PC-3 (cell line): Measurements from ENCODE around the gene TOB2. TPM values are rescaled to one million over a fixed set of nuclear protein-coding genes. Genes with fewer than 3 reads are reported as not detected.

Experiments used
- ATAC-seq: fragments of 200-7000 bp; cut with Tn5 transposase; 2 replicates; pipeline ENCODE4 v1.9.1; 2020; ENCODE audit warnings: mild to moderate bottlenecking, moderate library complexity
- Bru-seq: library from RNA; stranded (reverse); fragments of 400-500 nt; gene quantifications from one replicate; lab custom pipeline; 2021; lab: Mats Ljungman, UMichigan
- BruChase-seq, 2 experiments: library from RNA; stranded (reverse); fragments of 400-500 nt; gene quantifications; one replicate each; lab custom pipeline; 2021; lab: Mats Ljungman, UMichigan
- BruUV-seq: library from RNA; stranded (reverse); fragments of 400-500 nt; replicated peaks from 2 replicates; lab custom pipeline; 2021; lab: Mats Ljungman, UMichigan
- CTCF ChIA-PET: fragments of 300-600 bp; sonication (Branson Sonifier 250); formaldehyde crosslinking; loops from one replicate; lab custom pipeline; 2022; ENCODE audit warnings: antibody characterized with exemption; lab: Charles Lee
- POLR2A ChIA-PET: fragments of 300-600 bp; sonication (Branson Sonifier 250); formaldehyde crosslinking; loops from one replicate; lab custom pipeline; 2022; ENCODE audit warnings: antibody characterized with exemption; ENCODE audit not compliant: unreplicated experiment; lab: Charles Lee
- DNase-seq: peaks from one replicate; pipeline ENCODE4 v3.0.0-alpha.2; 2015
- H2AFZ ChIP-seq: fragments of 300-600 bp; sonication (generic); 2 replicates; pipeline ENCODE4 v1.6.0; 2016; ENCODE audit warnings: antibody characterized with exemption, low read length
- H3F3A ChIP-seq: fragments of 300-600 bp; sonication (generic); one replicate; pipeline ENCODE4 v1.6.0; 2017; ENCODE audit warnings: antibody characterized with exemption, low read length, control low read depth, mild to moderate bottlenecking; ENCODE audit not compliant: unreplicated experiment
- H3K27ac ChIP-seq: fragments of 300-600 bp; sonication (generic); 2 replicates; pipeline ENCODE4 v1.5.1; 2016; ENCODE audit warnings: mild to moderate bottlenecking, low read length
- H3K27me3 ChIP-seq: fragments of 300-600 bp; sonication (generic); 2 replicates; pipeline ENCODE4 v1.6.1; 2016; ENCODE audit warnings: low read length, mixed read lengths
- H3K36me3 ChIP-seq: fragments of 300-600 bp; sonication (generic); 2 replicates; pipeline ENCODE4 v1.6.1; 2016; ENCODE audit warnings: low read depth, mixed run types, low read length, mixed read lengths
- H3K4me1 ChIP-seq: fragments of 300-600 bp; sonication (generic); 2 replicates; pipeline ENCODE4 v1.5.1; 2016; ENCODE audit warnings: low read length; ENCODE audit not compliant: insufficient read depth
- H3K4me2 ChIP-seq: fragments of 300-600 bp; sonication (generic); 2 replicates; pipeline ENCODE4 v1.6.0; 2016; ENCODE audit warnings: low read length
- H3K4me3 ChIP-seq: fragments of 300-600 bp; sonication (generic); 2 replicates; pipeline ENCODE4 v1.5.1; 2016; ENCODE audit warnings: mild to moderate bottlenecking, low read length, mixed read lengths
- H3K79me2 ChIP-seq: fragments of 300-600 bp; sonication (generic); 2 replicates; pipeline ENCODE4 v1.6.1; 2017; ENCODE audit warnings: low read length, mixed read lengths
- H3K9ac ChIP-seq: fragments of 300-600 bp; sonication (generic); 2 replicates; pipeline ENCODE4 v1.6.0; 2016; ENCODE audit warnings: mild to moderate bottlenecking, low read length
- H3K9me2 ChIP-seq: fragments of 300-600 bp; sonication (generic); replicated peaks from 2 replicates; pipeline ENCODE4 v1.6.1; 2016; ENCODE audit warnings: mixed run types, low read length, mixed read lengths
- H3K9me3 ChIP-seq: fragments of 300-600 bp; sonication (generic); 2 replicates; pipeline ENCODE4 v1.6.1; 2016; ENCODE audit warnings: low read length, mixed read lengths
- H4K20me1 ChIP-seq: fragments of 300-600 bp; sonication (generic); 2 replicates; pipeline ENCODE4 v1.6.1; 2016; ENCODE audit warnings: low read length, mixed read lengths
- CTCF ChIP-seq: fragments of 300-600 bp; sonication (generic); conservative IDR thresholded peaks from 2 replicates; pipeline ENCODE4 v1.5.1; 2017; ENCODE audit warnings: antibody characterized with exemption, low read depth, mild to moderate bottlenecking, low read length
- EZH2 ChIP-seq: fragments of 300-600 bp; sonication (generic); IDR thresholded peaks from one replicate; pipeline ENCODE4 v1.6.1; 2017; ENCODE audit warnings: antibody characterized with exemption, mild to moderate bottlenecking, low read length; ENCODE audit not compliant: unreplicated experiment
- EZH2phosphoT487 ChIP-seq: fragments of 300-600 bp; sonication (generic); IDR thresholded peaks from 2 replicates; pipeline ENCODE4 v1.6.1; 2018; ENCODE audit warnings: mild to moderate bottlenecking, antibody characterized with exemption, low read length, borderline replicate concordance
- intact Hi-C: fragments of 100-400 bp; cut with micrococcal nuclease; formaldehyde crosslinking; loops from 2 replicates; pipeline ENCODE4 v1.9.0; 2023
- long read RNA-seq: library from polyadenylated mRNA; unstranded; transcript quantifications from one replicate; pipeline ENCODE4 v2.0.0, GENCODE V29; 2021; ENCODE audit not compliant: unreplicated experiment
- total RNA-seq: library from RNA; depleted of rRNA; stranded (reverse); fragments of >200 nt; gene quantifications from 2 replicates; pipeline ENCODE4 v1.2.3, GENCODE V29; 2014; rRNA removed

Gene TOB2, protein sequence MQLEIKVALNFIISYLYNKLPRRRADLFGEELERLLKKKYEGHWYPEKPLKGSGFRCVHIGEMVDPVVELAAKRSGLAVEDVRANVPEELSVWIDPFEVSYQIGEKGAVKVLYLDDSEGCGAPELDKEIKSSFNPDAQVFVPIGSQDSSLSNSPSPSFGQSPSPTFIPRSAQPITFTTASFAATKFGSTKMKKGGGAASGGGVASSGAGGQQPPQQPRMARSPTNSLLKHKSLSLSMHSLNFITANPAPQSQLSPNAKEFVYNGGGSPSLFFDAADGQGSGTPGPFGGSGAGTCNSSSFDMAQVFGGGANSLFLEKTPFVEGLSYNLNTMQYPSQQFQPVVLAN
- total RNA-seq (12.8 and 13.5 TPM in 2 replicates), Bru-seq, nascent RNA (percentile 71 among the genes with signal in this experiment), BruChase-seq, experiment 1, labeled RNA remaining after a 6-hour chase (percentile 85 among the genes with signal in this experiment), BruChase-seq, experiment 2, labeled RNA remaining after a 2-hour chase (percentile 93 among the genes with signal in this experiment)
- long read RNA-seq, full-length matches to known transcripts = 10 of 75 reads
- long read RNA-seq, partial matches to known transcripts = 0 of 75 reads
- long read RNA-seq, other reads (novel, unspliced or antisense) = 65 of 75 reads

DNA sequence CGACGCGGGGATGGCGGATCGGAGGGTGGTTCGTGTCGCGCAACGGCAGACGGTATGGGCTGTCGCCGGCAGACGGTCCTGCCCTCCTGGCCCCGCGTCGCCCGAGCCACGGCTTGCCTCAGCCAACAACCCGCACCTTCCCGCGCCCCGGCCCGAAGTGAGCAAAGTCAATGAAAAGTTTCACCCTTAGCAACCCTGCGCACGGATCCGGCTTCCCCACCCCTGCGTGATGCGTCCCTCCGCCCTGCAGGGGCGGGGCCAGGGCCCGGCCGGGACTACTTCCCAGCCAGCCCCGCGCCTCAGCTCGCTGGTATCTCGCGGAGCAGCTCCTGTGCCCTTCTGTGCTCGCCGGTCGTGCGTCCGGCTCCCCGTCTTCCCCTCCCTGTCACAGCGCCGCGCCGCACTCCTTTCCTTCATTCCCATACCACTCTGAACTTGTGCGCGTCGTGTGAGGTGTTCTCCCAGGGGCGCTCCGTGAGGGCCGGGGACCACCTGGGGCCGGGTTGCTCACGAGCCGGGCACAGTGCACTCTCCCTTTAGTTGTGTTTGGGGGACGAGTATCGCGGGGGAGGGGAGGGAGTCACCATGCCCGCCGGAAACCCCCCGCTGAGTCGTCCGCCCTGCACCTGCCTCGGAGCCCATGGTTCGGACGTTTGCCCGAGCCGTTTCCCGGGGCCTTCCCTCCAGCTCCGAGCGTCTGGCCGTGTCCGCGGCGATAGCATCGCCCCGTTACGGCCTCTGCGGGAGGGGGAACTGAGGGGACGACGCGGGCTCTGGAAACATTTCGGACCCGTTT lies at the start of gene TOB2:
Gene TOB2 (minus strand): TSS at position 163 of the 796 bp plus-strand sequence. CDS start 9,456 bp downstream, outside the sequence.
- ChIA-PET CTCF (interaction anchor here (0.6 kb wide), 1 partner anchor 156 kb away, joined by 3 read pairs; no protein-coding TSS in a partner anchor), POLR2A (interaction anchor here (0.5 to 1.3 kb wide), 5 partner anchors 21 to 488 kb away, joined by 3 to 12 read pairs (median 6); partner anchors contain the start of genes PHF5A and TEF)
- BruUV-seq = TSS peak; percentile 80
- H3K4me1 ChIP-seq = peaks cover 4% of the 10 kb centered on the region; the same call in 1 of the 2 replicates
- H3K9me3 ChIP-seq = no peaks in the 10 kb centered on the region
- H3K27me3 ChIP-seq = no peaks in the 10 kb centered on the region
- no peak for TF ChIP-seq CTCF
- TF ChIP-seq EZH2phosphoT487 = no peak
- no peak for TF ChIP-seq EZH2
- peak; percentile 39 for ATAC-seq
- H3K4me2 ChIP-seq = peak within 1 kb of the TSS; percentile 77
- H3K9ac ChIP-seq = peak within 1 kb of the TSS; percentile 97
- intact Hi-C loops = no loop called here
- peak; percentile 87 for DNase-seq
- H3K9me2 ChIP-seq = no peaks in the 10 kb centered on the region
- H2AFZ ChIP-seq = peak within 1 kb of the TSS; percentile 84
- no peaks in the 10 kb centered on the region for H3F3A ChIP-seq
- peak within 1 kb of the TSS; percentile 92 for H3K27ac ChIP-seq
- H3K4me3 ChIP-seq = peak within 1 kb of the TSS; percentile 82
- H3K79me2 ChIP-seq = peaks cover 51% of the 10 kb centered on the region
- H3K36me3 ChIP-seq = peaks cover 4% of the 10 kb centered on the region; the same call in 1 of the 2 replicates
- peaks cover 17% of the 10 kb centered on the region for H4K20me1 ChIP-seq

- Histone ChIP-seq H3K27ac (no peak overlapping the region), H4K20me1 (no peaks in the 10 kb centered on the region), H3K9me2 (no peaks in the 10 kb centered on the region), H3F3A (no peaks in the 10 kb centered on the region), H3K79me2 (peaks cover 89% of the 10 kb centered on the region), H3K4me2 (no peak overlapping the region), H2AFZ (no peak overlapping the region), H3K27me3 (no peaks in the 10 kb centered on the region), H3K9me3 (no peaks in the 10 kb centered on the region), H3K4me3 (no peak overlapping the region), H3K4me1 (no peaks in the 10 kb centered on the region), H3K36me3 (no peaks in the 10 kb centered on the region; the same call in 1 of the 2 replicates), H3K9ac (no peak overlapping the region)
- intact Hi-C loops = no loop called here
- TF ChIP-seq EZH2phosphoT487 = no peak
- TF ChIP-seq CTCF = no peak
- no peak for TF ChIP-seq EZH2
- POLR2A ChIA-PET = no interaction called here
- BruUV-seq = no TSS peak
- no peak for DNase-seq
- CTCF ChIA-PET = interaction anchor here (0.5 kb wide), 1 partner anchor 114 kb away, joined by 5 read pairs; no protein-coding TSS in a partner anchor
- no peak for ATAC-seq
These were observed 44.9 kb upstream of the TOB2 start for GRCh38 chr22:41491374-41492100.
